Gastrocnemius medialis (tissue), 4 donors: ENCODE results near the gene OR51V1.

ENCODE experiments used
- POLR2A ChIP-seq, 2 donors: fragments of 450-650 bp; IDR thresholded peaks; one replicate each; pipeline ENCODE4 v1.6.1; 2017; ENCODE audit warnings: antibody characterized with exemption in 2 of 2, mild to moderate bottlenecking in 2 of 2, moderate library complexity in 2 of 2
- TF ChIP-seq, protein P1 (sequence below), 5 experiments: fragments of 450-650 bp in 3 of 5; fragments of 200-600 bp in 2 of 5; sonication (generic) in 2 of 5; IDR thresholded peaks in 4 of 5; conservative IDR thresholded peaks in 1 of 5; 1 replicate in 4 of 5; 2 replicates in 1 of 5; pipeline ENCODE4 v1.5.1; 2016 to 2019; ENCODE audit warnings: antibody characterized with exemption in 5 of 5, mild to moderate bottlenecking in 3 of 5, moderate library complexity in 3 of 5

DNA sequence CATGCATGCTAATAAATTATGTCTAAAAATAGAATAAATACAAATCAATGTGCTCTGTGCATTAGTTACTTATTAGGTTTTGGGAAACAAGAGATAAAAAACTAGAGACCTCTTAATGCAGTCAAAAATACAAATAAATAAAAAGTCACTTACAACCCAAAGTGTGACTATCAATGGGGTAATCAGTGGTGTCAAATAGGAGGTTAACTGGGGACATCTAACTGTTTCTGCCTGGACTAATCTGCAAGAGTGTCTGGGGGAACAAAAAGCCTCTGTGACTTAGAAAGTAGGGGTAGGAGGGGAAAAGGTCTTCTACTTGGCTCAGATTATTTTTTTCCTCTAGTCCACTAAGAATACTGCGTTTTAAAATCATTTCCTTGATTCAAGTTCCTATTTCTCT lies 27.2 kb upstream of the OR51V1 start:
- TF ChIP-seq POLR2A (IDR thresholded peaks at IDR 0.05) = no peak
- TF ChIP-seq, protein P1, sequence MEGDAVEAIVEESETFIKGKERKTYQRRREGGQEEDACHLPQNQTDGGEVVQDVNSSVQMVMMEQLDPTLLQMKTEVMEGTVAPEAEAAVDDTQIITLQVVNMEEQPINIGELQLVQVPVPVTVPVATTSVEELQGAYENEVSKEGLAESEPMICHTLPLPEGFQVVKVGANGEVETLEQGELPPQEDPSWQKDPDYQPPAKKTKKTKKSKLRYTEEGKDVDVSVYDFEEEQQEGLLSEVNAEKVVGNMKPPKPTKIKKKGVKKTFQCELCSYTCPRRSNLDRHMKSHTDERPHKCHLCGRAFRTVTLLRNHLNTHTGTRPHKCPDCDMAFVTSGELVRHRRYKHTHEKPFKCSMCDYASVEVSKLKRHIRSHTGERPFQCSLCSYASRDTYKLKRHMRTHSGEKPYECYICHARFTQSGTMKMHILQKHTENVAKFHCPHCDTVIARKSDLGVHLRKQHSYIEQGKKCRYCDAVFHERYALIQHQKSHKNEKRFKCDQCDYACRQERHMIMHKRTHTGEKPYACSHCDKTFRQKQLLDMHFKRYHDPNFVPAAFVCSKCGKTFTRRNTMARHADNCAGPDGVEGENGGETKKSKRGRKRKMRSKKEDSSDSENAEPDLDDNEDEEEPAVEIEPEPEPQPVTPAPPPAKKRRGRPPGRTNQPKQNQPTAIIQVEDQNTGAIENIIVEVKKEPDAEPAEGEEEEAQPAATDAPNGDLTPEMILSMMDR (IDR thresholded peaks at IDR 0.05 in 4 of 5, conservative IDR thresholded peaks at IDR 0.05 in 1 of 5) = no peak
